GM12878 (cell line): Measurements from ENCODE around the gene FAM171A1. TPM values are rescaled to one million over a fixed set of nuclear protein-coding genes. Genes with fewer than 3 reads are reported as not detected.

Source experiments
- ATAC-seq: fragments of 200-7000 bp; cut with Tn5 transposase; 3 replicates; pipeline ENCODE4 v1.9.1; 2020; ENCODE audit warnings: mild to moderate bottlenecking, moderate library complexity
- BruUV-seq: library from RNA; stranded (reverse); fragments of 400-500 nt; replicated peaks from 2 replicates; lab custom pipeline; 2021; lab: Mats Ljungman, UMichigan
- CTCF ChIA-PET: fragments of 300-600 bp; sonication (Branson Sonifier 250); formaldehyde crosslinking; extraction: SDS; loops from one replicate; lab custom pipeline; 2021; ENCODE audit warnings: inconsistent platforms; lab: Yijun Ruan, JAX
- POLR2A ChIA-PET: fragments of 350-600 bp; formaldehyde crosslinking; extraction: SDS; loops from one replicate; lab custom pipeline; 2021; ENCODE audit warnings: inconsistent platforms; lab: Charles Lee
- RAD21 ChIA-PET: fragments of 300-600 bp; sonication (Branson Sonifier 250); formaldehyde crosslinking; loops from one replicate; lab custom pipeline; 2023; ENCODE audit warnings: antibody characterized with exemption; ENCODE audit not compliant: unreplicated experiment; lab: Charles Lee
- SMC1A ChIA-PET: fragments of 300-600 bp; sonication (Branson Sonifier 250); formaldehyde crosslinking; loops from one replicate; lab custom pipeline; 2023; ENCODE audit not compliant: unreplicated experiment, uncharacterized antibody; lab: Charles Lee
- DNase-seq: peaks from one replicate; pipeline ENCODE4 v3.0.0-alpha.2; 2011; ENCODE audit warnings: low read depth, low spot score
- FAIRE-seq: peaks from 3 replicates; lab custom pipeline; 2011; peaks lifted over from hg19 to GRCh38; lab: Jason Lieb, UNC
- H2AFZ ChIP-seq: 2 replicates; pipeline ENCODE4 v1.6.0; 2011; ENCODE audit warnings: low read depth, low read length, control low read depth; ENCODE audit not compliant: control insufficient read depth
- H3K27ac ChIP-seq: 2 replicates; pipeline ENCODE4 v1.5.1; 2011; ENCODE audit warnings: control low read depth; ENCODE audit not compliant: control insufficient read depth, insufficient read depth
- H3K27me3 ChIP-seq, 2 experiments: replicated peaks in 1 of 2; 2 replicates each; pipeline versions ENCODE4 v1.6.0 to v1.6.1; 2011; ENCODE audit warnings: low read length in 1 of 2; ENCODE audit not compliant: control insufficient read depth in 2 of 2, insufficient read depth in 2 of 2
- H3K36me3 ChIP-seq, 2 experiments: 2 replicates each; pipeline ENCODE4 v1.5.1; 2011; ENCODE audit warnings: low read length in 1 of 2; ENCODE audit not compliant: control insufficient read depth in 2 of 2, insufficient read depth in 2 of 2
- H3K4me1 ChIP-seq: 2 replicates; pipeline ENCODE4 v1.6.1; 2011; ENCODE audit warnings: mild to moderate bottlenecking, low read length, moderate library complexity, mixed read lengths; ENCODE audit not compliant: control insufficient read depth, insufficient read depth
- H3K4me2 ChIP-seq: 2 replicates; pipeline ENCODE4 v1.6.0; 2011; ENCODE audit warnings: control low read depth; ENCODE audit not compliant: control insufficient read depth, insufficient read depth
- H3K4me3 ChIP-seq: fragments of 200-600 bp; sonication (generic); 2 replicates; pipeline ENCODE4 v1.5.1; 2016
- H3K79me2 ChIP-seq: 2 replicates; pipeline ENCODE4 v1.6.0; 2011; ENCODE audit warnings: low read length; ENCODE audit not compliant: control insufficient read depth, insufficient read depth
- H3K9ac ChIP-seq: 2 replicates; pipeline ENCODE4 v1.8.0; 2011; ENCODE audit warnings: low read length, control low read depth, mixed read lengths; ENCODE audit not compliant: control insufficient read depth, insufficient read depth
- H3K9me3 ChIP-seq: replicated peaks from 3 replicates; pipeline ENCODE4 v1.5.1; 2011; ENCODE audit warnings: mild to moderate bottlenecking, low read length; ENCODE audit not compliant: control insufficient read depth, insufficient read depth
- H4K20me1 ChIP-seq: 2 replicates; pipeline ENCODE4 v1.6.0; 2011; ENCODE audit not compliant: control insufficient read depth, insufficient read depth
- ATF7 ChIP-seq: fragments of 450-650 bp; IDR thresholded peaks from 2 replicates; pipeline ENCODE4 v1.6.1; 2016; ENCODE audit warnings: low read depth, mild to moderate bottlenecking
- FOXM1 ChIP-seq: IDR thresholded peaks from 2 replicates; pipeline ENCODE4 v1.6.1; 2012; ENCODE audit warnings: low read depth, mild to moderate bottlenecking, inconsistent platforms, low read length, moderate library complexity
- IKZF1 ChIP-seq: fragments of 450-650 bp; conservative IDR thresholded peaks from 2 replicates; pipeline ENCODE4 v1.6.1; 2017; ENCODE audit warnings: antibody characterized with exemption, mild to moderate bottlenecking
- KDM1A ChIP-seq: fragments of 200-600 bp; sonication (generic); IDR thresholded peaks from 2 replicates; pipeline ENCODE4 v1.6.1; 2016; ENCODE audit warnings: borderline replicate concordance
- KLF5 ChIP-seq: fragments of 450-650 bp; IDR thresholded peaks from 2 replicates; pipeline ENCODE4 v1.6.1; 2014; ENCODE audit warnings: mild to moderate bottlenecking; ENCODE audit not compliant: partially characterized antibody
- NFIC ChIP-seq: IDR thresholded peaks from 2 replicates; pipeline ENCODE4 v1.6.1; 2012; ENCODE audit warnings: low read depth, mild to moderate bottlenecking, inconsistent platforms, low read length, moderate library complexity
- NR2C2 ChIP-seq: IDR thresholded peaks from 2 replicates; pipeline ENCODE4 v1.6.1; 2011; ENCODE audit warnings: borderline replicate concordance, low read depth; ENCODE audit not compliant: control insufficient read depth, insufficient read length
- PAX8 ChIP-seq: fragments of 450-650 bp; IDR thresholded peaks from 2 replicates; pipeline ENCODE4 v1.6.1; 2017; ENCODE audit warnings: mild to moderate bottlenecking, moderate library complexity
- PKNOX1 ChIP-seq: fragments of 450-650 bp; IDR thresholded peaks from 2 replicates; pipeline ENCODE4 v1.6.1; 2016; ENCODE audit warnings: mild to moderate bottlenecking
- POLR2AphosphoS5 ChIP-seq: IDR thresholded peaks from 2 replicates; pipeline ENCODE4 v1.6.1; 2011; ENCODE audit warnings: mild to moderate bottlenecking, low read length, inconsistent platforms
- RAD21 ChIP-seq: IDR thresholded peaks from 2 replicates; pipeline ENCODE4 v1.6.1; 2011; ENCODE audit warnings: mild to moderate bottlenecking, low read depth, low read length, moderate library complexity; ENCODE audit not compliant: insufficient read depth
- RAD51 ChIP-seq: fragments of 450-650 bp; IDR thresholded peaks from 2 replicates; pipeline ENCODE4 v1.6.1; 2016; ENCODE audit warnings: moderate library complexity, mild to moderate bottlenecking, inconsistent platforms
- RB1 ChIP-seq: fragments of 450-650 bp; formaldehyde crosslinking; IDR thresholded peaks from 2 replicates; pipeline ENCODE4 v1.6.1; 2017; ENCODE audit warnings: mild to moderate bottlenecking, borderline replicate concordance
- SUZ12 ChIP-seq: fragments of 200-600 bp; sonication (generic); IDR thresholded peaks from one replicate; pipeline ENCODE4 v1.6.1; 2018; ENCODE audit warnings: antibody characterized with exemption, mild to moderate bottlenecking; ENCODE audit not compliant: unreplicated experiment
- WRNIP1 ChIP-seq: IDR thresholded peaks from 2 replicates; pipeline ENCODE4 v1.6.1; 2011; ENCODE audit warnings: low read depth, low read length, improper control_type of control experiment, borderline replicate concordance
- ZNF217 ChIP-seq: fragments of 450-650 bp; IDR thresholded peaks from 2 replicates; pipeline ENCODE4 v1.6.1; 2017; ENCODE audit warnings: antibody characterized with exemption, mild to moderate bottlenecking
- WGBS: methylation state at CpG from one replicate; pipeline ENCODE4 v1.1.6; 2016; ENCODE audit warnings: low lambda C conversion rate; ENCODE audit not compliant: insufficient replicate concordance, insufficient coverage; ENCODE audit errors: missing lambda C conversion rate; 5-methylcytosine and 5-hydroxymethylcytosine counted together
- in situ Hi-C: fragments of 300-500 bp; cut with MboI; formaldehyde crosslinking; loops from 9 replicates; pipeline ENCODE4 v1.14.3; 2018; ENCODE audit warnings: mixed read lengths
- intact Hi-C: fragments of 100-400 bp; cut with micrococcal nuclease; formaldehyde crosslinking; loops from one replicate; pipeline ENCODE4 v1.14.2; 2022; ENCODE audit not compliant: unreplicated experiment
- polyA plus RNA-seq, 11 experiments: library from polyadenylated mRNA; depleted of rRNA in 4 of 11; unstranded in 6 of 11; stranded (reverse) in 5 of 11; fragments of >200 nt; fragmentation: Nextera tagmentation in 4 of 11; fragmentation: Illumina TruSeq in 1 of 11; extraction: Ambion mirVana in 4 of 11; extraction: Trizol in 1 of 11; gene quantifications; 1 replicate in 1 of 11; 2 replicates in 10 of 11; pipeline versions ENCODE4 v1.2.1 to v1.2.3, GENCODE V29; 2011 to 2016; ENCODE audit warnings: inconsistent platforms in 2 of 11, missing spikeins in 2 of 11, low read depth in 1 of 11
- total RNA-seq, 4 experiments: library from RNA; depleted of rRNA in 3 of 4; stranded (reverse); fragments of >200 nt in 3 of 4; fragmentation: Illumina TruSeq in 1 of 4; extraction: Trizol in 1 of 4; gene quantifications; 2 replicates each; pipeline versions ENCODE4 v1.2.1 to v1.2.3, GENCODE V29; 2013 to 2021
- TF ChIP-seq, protein P1 (sequence below): IDR thresholded peaks from 2 replicates; pipeline ENCODE4 v1.6.1; 2011; ENCODE audit warnings: borderline replicate concordance, low read depth, mild to moderate bottlenecking, moderate library complexity, low read length; ENCODE audit not compliant: insufficient read depth, poor library complexity, severe bottlenecking

The FAM171A1 gene
- total and polyA plus RNA-seq, 10 of the 15 experiments (the other 5 are each of a cell fraction or from before 2014, with no cell fraction given): 0.05 to 0.28 (median 0.10) TPM; not detected in 1

DNA sequence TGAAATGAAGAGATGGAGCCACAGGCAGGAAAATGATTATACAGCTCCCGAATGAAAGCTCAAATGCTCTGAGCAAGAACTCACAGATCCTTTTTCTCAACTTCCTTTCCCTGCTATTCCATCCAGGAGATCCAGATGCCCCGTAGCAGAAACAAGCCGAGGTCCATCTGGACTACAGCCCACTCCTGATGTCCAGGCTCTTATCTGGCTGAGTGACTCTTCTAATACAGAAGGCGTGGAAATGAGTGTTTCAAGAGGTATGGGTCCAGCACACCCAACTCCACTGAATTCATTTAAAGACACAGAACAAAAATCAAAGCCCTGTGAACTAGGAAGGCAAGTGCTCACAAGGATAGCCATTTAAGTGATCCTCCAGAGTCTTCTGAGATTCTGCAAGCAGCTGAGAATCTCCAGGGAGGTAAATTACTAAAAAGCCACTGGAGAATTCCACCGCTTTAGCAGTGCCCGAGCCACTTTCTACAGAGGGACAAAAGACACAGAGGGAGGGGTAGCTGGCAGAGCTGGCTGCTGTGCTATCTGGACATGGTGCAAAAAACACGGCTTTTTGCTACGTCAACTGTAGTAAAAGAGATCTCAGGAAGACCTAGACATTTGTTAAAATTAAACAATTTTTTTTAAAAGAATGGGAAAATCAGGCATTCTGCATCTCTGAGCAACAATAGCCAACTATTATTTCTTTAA is 24.5 kb downstream of the FAM171A1 start:
- Histone ChIP-seq H4K20me1 (no peaks in the 10 kb centered on the region), H3K4me3 (no peak overlapping the region), H3K4me1 (no peaks in the 10 kb centered on the region), H3K9me3 (no peaks in the 10 kb centered on the region), H3K9ac (no peak overlapping the region), H3K27me3 (no peaks in the 10 kb centered on the region; a peak in 1 of 4 replicates), H3K27ac (no peak overlapping the region), H3K36me3 (no peaks in the 10 kb centered on the region), H2AFZ (no peak overlapping the region), H3K4me2 (no peak overlapping the region), H3K79me2 (no peaks in the 10 kb centered on the region)
- TF ChIP-seq KLF5 (no peak), RAD21 (no peak), WRNIP1 (no peak), KDM1A (no peak), RAD51 (no peak), IKZF1 (no peak), ATF7 (no peak), PKNOX1 (no peak), SUZ12 (no peak), FOXM1 (no peak), POLR2AphosphoS5 (no peak), RB1 (no peak), NFIC (no peak), ZNF217 (no peak), NR2C2 (no peak), PAX8 (no peak)
- TF ChIP-seq, protein P1, sequence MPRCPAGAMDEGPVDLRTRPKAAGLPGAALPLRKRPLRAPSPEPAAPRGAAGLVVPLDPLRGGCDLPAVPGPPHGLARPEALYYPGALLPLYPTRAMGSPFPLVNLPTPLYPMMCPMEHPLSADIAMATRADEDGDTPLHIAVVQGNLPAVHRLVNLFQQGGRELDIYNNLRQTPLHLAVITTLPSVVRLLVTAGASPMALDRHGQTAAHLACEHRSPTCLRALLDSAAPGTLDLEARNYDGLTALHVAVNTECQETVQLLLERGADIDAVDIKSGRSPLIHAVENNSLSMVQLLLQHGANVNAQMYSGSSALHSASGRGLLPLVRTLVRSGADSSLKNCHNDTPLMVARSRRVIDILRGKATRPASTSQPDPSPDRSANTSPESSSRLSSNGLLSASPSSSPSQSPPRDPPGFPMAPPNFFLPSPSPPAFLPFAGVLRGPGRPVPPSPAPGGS: no peak
- intact Hi-C loops: no loop called here
- no peak for ATAC-seq
- ChIA-PET SMC1A (no interaction called here), RAD21 (no interaction called here), CTCF (no interaction called here), POLR2A (no interaction called here)
- WGBS: 29% methylated on average over 8 of the region's 8 CpGs
- FAIRE-seq: no peak
- in situ Hi-C loops: no loop called here
- no peak for DNase-seq
- no TSS peak for BruUV-seq
